ENCODE measurements around the gene FREM1.

- no peak for TF ChIP-seq FOXM1 (IDR thresholded peaks at IDR 0.05; ENCODE audit: borderline replicate concordance)
- TF ChIP-seq SUZ12 (IDR thresholded peaks at IDR 0.05) = no peak
- no peak for TF ChIP-seq TARDBP (IDR thresholded peaks at IDR 0.05)
- TF ChIP-seq ZNF384 (IDR thresholded peaks at IDR 0.05) = no peak
- no peak for TF ChIP-seq SP1 (IDR thresholded peaks at IDR 0.05)
- no peak for TF ChIP-seq NFRKB (IDR thresholded peaks at IDR 0.05)
- TF ChIP-seq BHLHE40 (IDR thresholded peaks at IDR 0.05; ENCODE audit: borderline replicate concordance) = no peak
- no peak for TF ChIP-seq ELF4 (IDR thresholded peaks at IDR 0.05)
These were observed 168.9 kb downstream of the FREM1 start for GRCh38 chr9:14741369-14741768.

All from HEK293T (cell line).